Naive thymus-derived CD4-positive, alpha-beta T cell (primary cell): ENCODE data around the gene TPP1. TPM values are rescaled to one million over a fixed set of nuclear protein-coding genes. Genes with fewer than 3 reads are reported as not detected.
A peak's percentile ranks its signal among the peaks of the same experiment; 100 is the strongest.

ENCODE experiments used
- ATAC-seq: fragments of 150-1000 bp; cut with Tn5 transposase; 2 replicates; pipeline ENCODE4 v1.10.0; 2021; ENCODE audit warnings: mild to moderate bottlenecking, moderate library complexity
- CTCF ChIA-PET: fragments of 350-600 bp; sonication (Branson Sonifier 250); formaldehyde crosslinking; loops from one replicate; lab custom pipeline; 2021; ENCODE audit warnings: antibody characterized with exemption; lab: Charles Lee
- POLR2A ChIA-PET: fragments of 350-600 bp; sonication (Branson Sonifier 250); formaldehyde crosslinking; loops from one replicate; lab custom pipeline; 2021; ENCODE audit warnings: antibody characterized with exemption, inconsistent platforms; lab: Charles Lee
- DNase-seq, 9 donors: peaks; one replicate each; pipeline versions ENCODE4 v3.0.0 to v3.0.0-alpha.2; 2020 to 2022; ENCODE audit warnings: mixed read lengths in 1 of 9
- H3K27ac ChIP-seq: one replicate; pipeline ENCODE4 v1.7.0; 2013; ENCODE audit warnings: mild to moderate bottlenecking, low read depth, low read length, moderate library complexity
- H3K27me3 ChIP-seq, 2 donors: one replicate each; pipeline ENCODE4 v1.7.0; 2013; ENCODE audit warnings: low read length in 2 of 2, mild to moderate bottlenecking in 2 of 2, moderate library complexity in 2 of 2; ENCODE audit not compliant: control insufficient read depth in 2 of 2, insufficient read depth in 2 of 2
- H3K36me3 ChIP-seq, 3 experiments: 1 replicate in 2 of 3; 2 replicates in 1 of 3; pipeline ENCODE4 v1.7.0; 2013; ENCODE audit warnings: low read length in 3 of 3, mild to moderate bottlenecking in 3 of 3, moderate library complexity in 1 of 3; ENCODE audit not compliant: insufficient read depth in 3 of 3, control insufficient read depth in 2 of 3
- H3K4me1 ChIP-seq, 2 donors: one replicate each; pipeline ENCODE4 v1.7.0; 2013; ENCODE audit warnings: low read length in 2 of 2, mild to moderate bottlenecking in 2 of 2, moderate library complexity in 1 of 2; ENCODE audit not compliant: control insufficient read depth in 2 of 2, insufficient read depth in 2 of 2
- H3K4me3 ChIP-seq: 2 replicates; pipeline ENCODE4 v1.7.0; 2013; ENCODE audit warnings: mild to moderate bottlenecking, low read length
- H3K9me3 ChIP-seq, 3 experiments: 1 replicate in 2 of 3; 2 replicates in 1 of 3; pipeline ENCODE4 v1.7.0; 2013; ENCODE audit warnings: low read length in 3 of 3; ENCODE audit not compliant: control insufficient read depth in 2 of 3
- H3K27ac Mint-ChIP-seq, 9 donors: one replicate each; pipeline ENCODE4 v1.8.0; 2020 to 2022; ENCODE audit warnings: mixed read lengths in 9 of 9, mild to moderate bottlenecking in 8 of 9, moderate library complexity in 5 of 9, inconsistent platforms in 2 of 9
- H3K27me3 Mint-ChIP-seq, 5 donors: one replicate each; pipeline ENCODE4 v1.8.0; 2021 to 2022; ENCODE audit warnings: mixed read lengths in 5 of 5, mild to moderate bottlenecking in 1 of 5
- H3K36me3 Mint-ChIP-seq, 5 donors: one replicate each; pipeline ENCODE4 v1.8.0; 2020 to 2022; ENCODE audit warnings: mixed read lengths in 5 of 5, mild to moderate bottlenecking in 3 of 5, inconsistent platforms in 1 of 5
- H3K4me1 Mint-ChIP-seq, 7 donors: one replicate each; pipeline ENCODE4 v1.8.0; 2020 to 2022; ENCODE audit warnings: mixed read lengths in 7 of 7, mild to moderate bottlenecking in 3 of 7, inconsistent platforms in 1 of 7
- H3K4me3 Mint-ChIP-seq, 10 donors: one replicate each; pipeline ENCODE4 v1.8.0; 2020 to 2022; ENCODE audit warnings: mild to moderate bottlenecking in 10 of 10, mixed read lengths in 10 of 10, moderate library complexity in 6 of 10, inconsistent platforms in 2 of 10
- H3K9me3 Mint-ChIP-seq, 11 donors: one replicate each; pipeline ENCODE4 v1.8.0; 2020 to 2022; ENCODE audit warnings: mixed read lengths in 11 of 11, mild to moderate bottlenecking in 4 of 11, inconsistent platforms in 1 of 11, moderate library complexity in 1 of 11
- intact Hi-C, 2 donors: fragments of 100-400 bp; cut with micrococcal nuclease; formaldehyde crosslinking; loops; one replicate each; pipeline ENCODE4 v1.15.1; 2023
- polyA plus RNA-seq, 2 donors: library from polyadenylated mRNA; unstranded; fragments of 300-500 nt; fragmentation: Illumina TruSeq; gene quantifications; one replicate each; pipeline ENCODE4 v1.2.3, GENCODE V29; 2021
- total RNA-seq, 6 experiments: library from RNA in 5 of 6; stranded (reverse) in 5 of 6; gene quantifications; 1 replicate in 5 of 6; 2 replicates in 1 of 6; pipeline ENCODE4 v1.2.3 and lab custom pipeline; 2021 to 2026

TPP1 gene
- total and polyA plus RNA-seq, 7 experiments from 2014 or later = 49.9 to 160 (median 116) TPM

- no peaks in the 10 kb centered on the region for H3K9me3 ChIP-seq
- Mint-ChIP-seq H3K27ac (no peak overlapping the region), H3K4me1 (peaks cover 5 to 11% (median 7%) of the 10 kb centered on the region in 7 donors), H3K27me3 (peaks cover 0 to 16% (median 0%) of the 10 kb centered on the region in 5 donors), H3K9me3 (no peaks in the 10 kb centered on the region), H3K4me3 (no peak overlapping the region), H3K36me3 (peaks cover 0 to 3% (median 0%) of the 10 kb centered on the region in 5 donors)
- peaks cover 0 to 26% of the 10 kb centered on the region in 2 donors for H3K4me1 ChIP-seq
- no peaks in the 10 kb centered on the region for H3K36me3 ChIP-seq
- H3K4me3 ChIP-seq = peak overlapping the region; percentile 52
- H3K27me3 ChIP-seq = no peaks in the 10 kb centered on the region
- DNase-seq (peak in 7 of 9 donors; percentile 15 to 50 (median 34)), ATAC-seq (peak; percentile 60)
- H3K27ac ChIP-seq = peak overlapping the region; percentile 66
- intact Hi-C loops = loop anchor here in 1 of 2 donors (1.0 to 2.0 kb wide), 3 partner anchors 8 to 36 kb away; partner anchors contain the start of genes MRPL17 and TPP1
- POLR2A ChIA-PET = interaction anchor here (0.6 to 2.4 kb wide), 8 partner anchors 8 to 51 kb away, joined by 3 to 10 read pairs (median 6); partner anchors contain the start of gene TPP1
- CTCF ChIA-PET = interaction anchor here (0.7 kb wide), 1 partner anchor 174 kb away, joined by 3 read pairs; the partner anchor contains the start of gene ARFIP2
Observed at GRCh38 chr11:6655020-6655789, 36.0 kb upstream of the TPP1 start.

GRCh38 chr11:6654281-6655019 lies 35.2 kb upstream of the TPP1 start:
- no peaks in the 10 kb centered on the region for H3K9me3 Mint-ChIP-seq
- no peaks in the 10 kb centered on the region for H3K36me3 ChIP-seq
- peaks cover 0 to 16% (median 0%) of the 10 kb centered on the region in 5 donors for H3K27me3 Mint-ChIP-seq
- no peaks in the 10 kb centered on the region for H3K9me3 ChIP-seq
- intact Hi-C loops = loop anchor here (1.0 to 5.0 kb wide), 5 partner anchors 7 to 42 kb away; partner anchors contain the start of genes TPP1 (in 2 of the 2), MRPL17 (in 1 of the 2) and TAF10 (in 1 of the 2)
- ATAC-seq (peak; percentile 25), DNase-seq (peak in 1 of 9 donors; percentile 15)
- H3K4me3 ChIP-seq = peak overlapping the region; percentile 52
- ChIA-PET POLR2A (interaction anchor here (0.6 to 2.7 kb wide), 14 partner anchors 8 to 44 kb away, joined by 3 to 8 read pairs (median 4); partner anchors contain the start of genes MRPL17 and TPP1), CTCF (interaction anchor here (0.7 to 1.2 kb wide), 3 partner anchors 13 to 173 kb away, joined by 3 read pairs; partner anchors contain the start of gene ARFIP2)
- H3K27ac Mint-ChIP-seq = no peak overlapping the region
- H3K27me3 ChIP-seq = no peaks in the 10 kb centered on the region
- peak overlapping the region; percentile 66 for H3K27ac ChIP-seq
- peaks cover 0 to 3% (median 0%) of the 10 kb centered on the region in 5 donors for H3K36me3 Mint-ChIP-seq
- peaks cover 0 to 26% of the 10 kb centered on the region in 2 donors for H3K4me1 ChIP-seq
- H3K4me3 Mint-ChIP-seq = no peak overlapping the region
- H3K4me1 Mint-ChIP-seq = peaks cover 5 to 11% (median 7%) of the 10 kb centered on the region in 7 donors

- Mint-ChIP-seq H3K27ac (no peak overlapping the region), H3K36me3 (peaks cover 0 to 3% (median 0%) of the 10 kb centered on the region in 5 donors), H3K4me1 (peaks cover 5 to 11% (median 7%) of the 10 kb centered on the region in 7 donors), H3K9me3 (no peaks in the 10 kb centered on the region), H3K27me3 (peaks cover 0 to 16% (median 0%) of the 10 kb centered on the region in 5 donors), H3K4me3 (no peak overlapping the region)
- CTCF ChIA-PET = interaction anchor here (1.0 to 1.2 kb wide), 2 partner anchors 14 to 49 kb away, joined by 3 read pairs; no protein-coding TSS in a partner anchor
- H3K4me3 ChIP-seq = no peak overlapping the region
- no peak for ATAC-seq
- H3K27ac ChIP-seq = peak overlapping the region; percentile 17
- DNase-seq = no peak
- intact Hi-C loops = loop anchor here (1.0 to 5.0 kb wide), 4 partner anchors 13 to 41 kb away; partner anchors contain the start of genes MRPL17 (in 1 of the 2), TAF10 (in 1 of the 2) and TPP1 (in 1 of the 2)
- no peaks in the 10 kb centered on the region for H3K9me3 ChIP-seq
- peaks cover 0 to 26% of the 10 kb centered on the region in 2 donors for H3K4me1 ChIP-seq
- H3K36me3 ChIP-seq = no peaks in the 10 kb centered on the region
- no peaks in the 10 kb centered on the region for H3K27me3 ChIP-seq
- POLR2A ChIA-PET = interaction anchor here (0.6 to 2.7 kb wide), 12 partner anchors 9 to 43 kb away, joined by 3 to 8 read pairs (median 4); partner anchors contain the start of genes MRPL17 and TPP1
Observed at GRCh38 chr11:6653656-6654055, 34.4 kb upstream of the TPP1 start.

- Histone ChIP-seq H3K36me3 (no peaks in the 10 kb centered on the region), H3K27ac (peak overlapping the region; percentile 22), H3K27me3 (no peaks in the 10 kb centered on the region), H3K4me1 (peaks cover 0 to 31% of the 10 kb centered on the region in 2 donors), H3K4me3 (no peak overlapping the region), H3K9me3 (no peaks in the 10 kb centered on the region)
- ChIA-PET POLR2A (interaction anchor here (1.2 to 2.7 kb wide), 7 partner anchors 11 to 40 kb away, joined by 4 to 8 read pairs (median 6); partner anchors contain the start of gene MRPL17), CTCF (no interaction called here)
- Mint-ChIP-seq H3K27ac (no peak overlapping the region), H3K27me3 (peaks cover 0 to 16% (median 0%) of the 10 kb centered on the region in 5 donors), H3K36me3 (peaks cover 0 to 3% (median 0%) of the 10 kb centered on the region in 5 donors), H3K9me3 (no peaks in the 10 kb centered on the region), H3K4me3 (no peak overlapping the region), H3K4me1 (peaks cover 5 to 11% (median 7%) of the 10 kb centered on the region in 7 donors)
- DNase-seq (no peak), ATAC-seq (no peak)
- intact Hi-C loops = loop anchor here in 1 of 2 donors (2.0 to 5.0 kb wide), 2 partner anchors 14 to 36 kb away; partner anchors contain the start of gene TPP1
Observed at GRCh38 chr11:6653097-6653496, 33.9 kb upstream of the TPP1 start.

GRCh38 chr11:6652182-6652581 lies 33.0 kb upstream of the TPP1 start:
- peaks cover 5 to 11% (median 7%) of the 10 kb centered on the region in 7 donors for H3K4me1 Mint-ChIP-seq
- DNase-seq (no peak), ATAC-seq (no peak)
- H3K9me3 ChIP-seq = no peaks in the 10 kb centered on the region
- ChIA-PET CTCF (interaction anchor here (1.0 kb wide), 1 partner anchor 16 kb away, joined by 4 read pairs; no protein-coding TSS in a partner anchor), POLR2A (interaction anchor here (0.9 to 2.7 kb wide), 8 partner anchors 10 to 49 kb away, joined by 3 to 9 read pairs (median 4); partner anchors contain the start of genes MRPL17 and TPP1)
- H3K36me3 ChIP-seq = no peaks in the 10 kb centered on the region
- H3K9me3 Mint-ChIP-seq = no peaks in the 10 kb centered on the region
- H3K4me1 ChIP-seq = peaks cover 4 to 40% of the 10 kb centered on the region in 2 donors
- H3K4me3 ChIP-seq = no peak overlapping the region
- peaks cover 0 to 14% (median 0%) of the 10 kb centered on the region in 5 donors for H3K27me3 Mint-ChIP-seq
- peaks cover 0 to 3% (median 0%) of the 10 kb centered on the region in 5 donors for H3K36me3 Mint-ChIP-seq
- H3K27me3 ChIP-seq = no peaks in the 10 kb centered on the region
- no peak overlapping the region for H3K4me3 Mint-ChIP-seq
- intact Hi-C loops = loop anchor here in 1 of 2 donors (2.0 to 5.0 kb wide), 2 partner anchors 15 to 35 kb away; partner anchors contain the start of gene TPP1
- H3K27ac ChIP-seq = peak overlapping the region; percentile 38
- H3K27ac Mint-ChIP-seq = no peak overlapping the region
